Measurements from ENCODE around the gene GDAP1L1. TPM values are rescaled to one million over a fixed set of nuclear protein-coding genes. Genes with fewer than 3 reads are reported as not detected.

GDAP1L1 gene
- total RNA-seq, 4 donors from 2014 or later = 0.23 to 0.83 TPM; not detected in 2

DNA sequence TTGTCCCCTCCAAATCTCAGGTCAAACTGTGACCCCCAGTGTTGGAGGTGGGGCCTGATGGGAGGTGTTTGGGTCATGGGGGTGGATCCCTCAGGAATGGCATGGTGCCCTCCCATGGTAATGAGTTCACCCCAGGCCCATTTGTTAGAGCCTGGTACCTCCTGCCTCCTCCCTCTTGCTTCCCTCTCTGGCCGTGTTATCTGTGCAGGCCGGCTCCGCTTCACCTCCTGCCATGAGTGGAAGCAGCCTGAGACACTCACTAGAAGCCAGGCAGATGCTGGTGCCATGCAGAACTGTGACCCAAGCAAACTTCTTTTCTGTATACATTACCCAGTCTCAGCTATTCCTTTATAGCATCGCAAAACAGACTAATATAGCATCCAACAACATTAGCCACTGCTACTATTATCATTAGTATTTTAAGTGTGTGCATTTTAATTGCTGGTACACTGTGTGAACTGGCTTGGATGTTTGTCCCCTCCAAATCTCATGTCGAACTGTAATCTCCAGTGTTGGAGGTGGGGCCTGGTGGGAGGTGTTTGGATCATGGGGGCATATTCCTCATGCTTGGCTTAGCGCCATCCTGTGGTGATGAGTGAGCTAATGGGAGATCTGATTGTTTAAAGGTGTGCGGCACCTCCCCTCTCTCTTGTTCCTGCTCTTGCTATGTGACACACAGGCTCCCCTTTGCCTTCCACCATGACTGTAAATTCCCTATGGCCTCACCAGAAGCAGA lies 24.3 kb upstream of the GDAP1L1 start:
- Histone ChIP-seq H3K4me1 (peaks cover 0 to 9% (median 5%) of the 10 kb centered on the region in 4 donors), H3K27me3 (no peaks in the 10 kb centered on the region), H3K27ac (replicated peaks in 1 of 4) (no peak overlapping the region), H3K4me3 (no peak overlapping the region), H3K9me3 (no peaks in the 10 kb centered on the region), H3K36me3 (peaks cover 0 to 11% (median 7%) of the 10 kb centered on the region in 4 donors)
- TF ChIP-seq CTCF (IDR thresholded peaks at IDR 0.05) (no peak), EP300 (IDR thresholded peaks at IDR 0.05) (no peak), POLR2AphosphoS5 (IDR thresholded peaks at IDR 0.05) (no peak), POLR2A (IDR thresholded peaks at IDR 0.05; ENCODE audit: low read depth) (no peak)
- intact Hi-C loops (cut with DNase I) = no loop called here
- WGBS = 76% methylated on average over 7 of the region's 7 CpGs
- no peak for DNase-seq (ENCODE audit: extremely low spot score)

- Histone ChIP-seq H3K27me3 (no peaks in the 10 kb centered on the region), H3K4me1 (no peaks in the 10 kb centered on the region), H3K4me3 (no peak overlapping the region), H3K27ac (replicated peaks in 1 of 4) (no peak overlapping the region), H3K36me3 (peaks cover 0 to 11% (median 7%) of the 10 kb centered on the region in 4 donors), H3K9me3 (no peaks in the 10 kb centered on the region)
- TF ChIP-seq POLR2A (IDR thresholded peaks at IDR 0.05; ENCODE audit: low read depth) = no peak
- TF ChIP-seq CTCF (IDR thresholded peaks at IDR 0.05) = no peak
- no peak for TF ChIP-seq EP300 (IDR thresholded peaks at IDR 0.05)
- TF ChIP-seq POLR2AphosphoS5 (IDR thresholded peaks at IDR 0.05) = no peak
- WGBS = 75% methylated on average over 5 of the region's 5 CpGs
- intact Hi-C loops (cut with DNase I) = no loop called here
- no peak for DNase-seq (ENCODE audit: extremely low spot score)
Observed at GRCh38 chr20:44223721-44224120, 23.4 kb upstream of the GDAP1L1 start.

- 92% methylated on average over 5 of the region's 5 CpGs for WGBS
- no peak overlapping the region for H3K27ac ChIP-seq (replicated peaks in 1 of 4)
- intact Hi-C loops (cut with DNase I) = no loop called here
Observed at GRCh38 chr20:44224637-44225036, 22.5 kb upstream of the GDAP1L1 start.

DNA sequence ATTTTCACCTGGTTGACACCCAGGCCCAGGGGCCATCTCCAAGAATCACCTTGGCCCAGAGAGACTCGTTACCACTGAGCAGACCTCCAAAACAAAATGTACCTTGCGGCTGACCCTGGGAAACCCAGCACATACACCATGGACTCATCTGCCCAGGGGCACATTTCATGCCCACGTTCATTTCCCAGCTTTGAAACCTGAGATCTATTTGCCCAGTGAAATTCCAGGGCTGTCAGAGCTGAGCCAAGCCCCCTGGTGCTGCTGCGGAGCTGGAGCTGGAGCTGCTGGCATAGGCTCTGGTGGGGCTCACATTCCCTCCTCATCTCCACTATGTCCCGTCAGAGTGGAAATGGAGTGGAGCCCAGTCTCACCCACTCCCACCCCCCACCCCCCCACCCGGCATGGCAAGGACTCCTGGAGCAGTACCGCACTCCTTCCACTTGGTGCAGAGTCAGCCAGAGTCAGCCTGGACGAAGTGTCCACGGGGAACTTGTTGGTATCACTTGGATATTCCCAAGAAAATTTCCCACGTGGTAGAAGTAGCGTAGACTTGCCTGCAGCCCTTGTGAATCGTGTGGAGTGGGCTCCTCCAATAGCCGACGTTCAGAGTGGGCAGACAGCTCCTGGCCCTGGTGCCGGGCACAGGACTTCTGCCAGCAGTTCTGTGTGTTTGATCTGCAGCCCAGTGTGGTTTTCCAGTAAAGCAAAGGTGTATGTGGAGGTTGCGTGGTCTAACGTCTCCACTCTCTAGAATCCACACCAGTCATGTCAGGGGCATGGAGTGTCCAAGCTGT lies 18.4 kb upstream of the GDAP1L1 start:
- TF ChIP-seq POLR2A (IDR thresholded peaks at IDR 0.05; ENCODE audit: low read depth) = no peak
- no peaks in the 10 kb centered on the region for H3K4me1 ChIP-seq
- H3K4me3 ChIP-seq = no peak overlapping the region
- WGBS = 75% methylated on average over 9 of the region's 17 CpGs
- H3K9me3 ChIP-seq = no peaks in the 10 kb centered on the region
- DNase-seq (ENCODE audit: extremely low spot score) = no peak
- intact Hi-C loops (cut with DNase I) = no loop called here
- H3K27me3 ChIP-seq = no peaks in the 10 kb centered on the region
- H3K36me3 ChIP-seq = peaks cover 0 to 5% (median 0%) of the 10 kb centered on the region in 4 donors
- no peak overlapping the region for H3K27ac ChIP-seq (replicated peaks in 1 of 4)

More at GRCh38 chr20:44224637-44225036, 22.5 kb upstream of the GDAP1L1 start:
- DNase-seq (ENCODE audit: extremely low spot score) = no peak
- no peak overlapping the region for H3K4me3 ChIP-seq
- no peaks in the 10 kb centered on the region for H3K27me3 ChIP-seq
- TF ChIP-seq EP300 (IDR thresholded peaks at IDR 0.05) (no peak), POLR2A (IDR thresholded peaks at IDR 0.05; ENCODE audit: low read depth) (no peak), CTCF (IDR thresholded peaks at IDR 0.05) (no peak), POLR2AphosphoS5 (IDR thresholded peaks at IDR 0.05) (no peak)
- no peaks in the 10 kb centered on the region for H3K4me1 ChIP-seq
- no peaks in the 10 kb centered on the region for H3K9me3 ChIP-seq
- peaks cover 0 to 11% (median 7%) of the 10 kb centered on the region in 4 donors for H3K36me3 ChIP-seq

- WGBS = 82% methylated on average over 3 of the region's 7 CpGs
- no peaks in the 10 kb centered on the region for H3K27me3 ChIP-seq
- H3K4me3 ChIP-seq = no peak overlapping the region
- no peaks in the 10 kb centered on the region for H3K4me1 ChIP-seq
- no peaks in the 10 kb centered on the region for H3K36me3 ChIP-seq
- TF ChIP-seq CTCF (IDR thresholded peaks at IDR 0.05) (no peak), EP300 (IDR thresholded peaks at IDR 0.05) (no peak), POLR2A (IDR thresholded peaks at IDR 0.05; ENCODE audit: low read depth) (no peak), POLR2AphosphoS5 (IDR thresholded peaks at IDR 0.05) (no peak)
- no peaks in the 10 kb centered on the region for H3K9me3 ChIP-seq
- DNase-seq (ENCODE audit: extremely low spot score) = no peak
- H3K27ac ChIP-seq (replicated peaks in 1 of 4) = no peak overlapping the region
- intact Hi-C loops (cut with DNase I) = no loop called here
Observed at GRCh38 chr20:44231193-44231592, 15.9 kb upstream of the GDAP1L1 start.
